OCI-LY3 (cell line): Measurements from ENCODE around the gene AFAP1L1.

Experiments
- H2AFZ ChIP-seq: fragments of 200-600, 300-600 bp; shearing (Covaris generic); 2 replicates; pipeline ENCODE4 v1.6.0; 2014; ENCODE audit warnings: antibody characterized with exemption, low read depth, low read length
- H3K27ac ChIP-seq: fragments of 200-600, 300-600 bp; sonication (generic); 2 replicates; pipeline ENCODE4 v1.5.1; 2014; ENCODE audit warnings: mild to moderate bottlenecking, low read length, moderate library complexity, mixed read lengths
- H3K27me3 ChIP-seq: fragments of 200-600, 300-600 bp; sonication (generic); 2 replicates; pipeline ENCODE4 v1.6.1; 2014; ENCODE audit warnings: low read depth, low read length, mixed read lengths
- H3K36me3 ChIP-seq: fragments of 200-600, 300-600 bp; sonication (generic); replicated peaks from 2 replicates; pipeline ENCODE3; 2014; ENCODE audit warnings: low read depth, low read length, mixed read lengths
- H3K4me1 ChIP-seq: fragments of 300-600, 200-600 bp; sonication (generic); 2 replicates; pipeline ENCODE4 v1.6.1; 2014; ENCODE audit warnings: low read length, mixed read lengths
- H3K4me2 ChIP-seq: fragments of 200-600, 300-600 bp; sonication (generic); 2 replicates; pipeline ENCODE4 v1.6.1; 2014; ENCODE audit warnings: low read length, mixed read lengths
- H3K4me3 ChIP-seq: fragments of 300-600, 200-600 bp; sonication (generic); 2 replicates; pipeline ENCODE4 v1.5.1; 2014; ENCODE audit warnings: antibody characterized with exemption, mild to moderate bottlenecking, low read length, moderate library complexity
- H3K79me2 ChIP-seq: fragments of 300-600, 200-600 bp; shearing (Covaris generic); 2 replicates; pipeline ENCODE4 v1.6.1; 2014; ENCODE audit warnings: mild to moderate bottlenecking, low read length, mixed read lengths
- H3K9ac ChIP-seq: fragments of 300-600, 200-600 bp; shearing (Covaris generic); 2 replicates; pipeline ENCODE4 v1.6.0; 2014; ENCODE audit warnings: mild to moderate bottlenecking, low read length, moderate library complexity
- H3K9me3 ChIP-seq: fragments of 200-600, 300-600 bp; shearing (Covaris generic); 2 replicates; pipeline ENCODE4 v1.6.1; 2014; ENCODE audit warnings: low read length, mixed read lengths; ENCODE audit not compliant: insufficient read depth
- H4K20me1 ChIP-seq: fragments of 200-600, 300-600 bp; sonication (generic); 2 replicates; pipeline ENCODE4 v1.6.1; 2016; ENCODE audit warnings: low read length, mixed read lengths; ENCODE audit not compliant: insufficient read depth
- CTCF ChIP-seq: fragments of 200-600, 300-600 bp; sonication (generic); IDR thresholded peaks from 2 replicates; pipeline ENCODE4 v1.5.1; 2014; ENCODE audit warnings: antibody characterized with exemption, low read length, low read depth
- EZH2phosphoT487 ChIP-seq: fragments of 200-600 bp; shearing (Covaris generic); IDR thresholded peaks from 2 replicates; pipeline ENCODE4 v1.6.1; 2018; ENCODE audit warnings: antibody characterized with exemption, mixed run types, low read depth

The AFAP1L1 gene

GRCh38 chr5:149363358-149363757 lies 91.7 kb downstream of the AFAP1L1 start:
- H4K20me1 ChIP-seq: no peaks in the 10 kb centered on the region
- H3K79me2 ChIP-seq: peaks cover 9% of the 10 kb centered on the region
- no peak overlapping the region for H3K4me2 ChIP-seq
- TF ChIP-seq EZH2phosphoT487 (no peak), CTCF (no peak)
- peaks cover 10% of the 10 kb centered on the region; the same call in 1 of the 2 replicates for H3K4me1 ChIP-seq
- no peaks in the 10 kb centered on the region for H3K9me3 ChIP-seq
- H3K4me3 ChIP-seq: no peak overlapping the region
- no peak overlapping the region for H3K9ac ChIP-seq
- no peaks in the 10 kb centered on the region for H3K27me3 ChIP-seq
- H2AFZ ChIP-seq: no peak overlapping the region
- no peak overlapping the region for H3K27ac ChIP-seq
- no peaks in the 10 kb centered on the region for H3K36me3 ChIP-seq

- Histone ChIP-seq H2AFZ (no peak overlapping the region), H3K27ac (no peak overlapping the region), H3K4me3 (no peak overlapping the region), H3K36me3 (no peaks in the 10 kb centered on the region), H3K4me2 (no peak overlapping the region), H3K27me3 (no peaks in the 10 kb centered on the region), H3K9ac (no peak overlapping the region), H3K4me1 (peaks cover 6% of the 10 kb centered on the region; the same call in 1 of the 2 replicates), H4K20me1 (no peaks in the 10 kb centered on the region), H3K79me2 (peaks cover 4% of the 10 kb centered on the region; the same call in 1 of the 2 replicates), H3K9me3 (no peaks in the 10 kb centered on the region)
- TF ChIP-seq EZH2phosphoT487 (no peak), CTCF (no peak)
These were observed 92.3 kb downstream of the AFAP1L1 start for GRCh38 chr5:149363936-149364335.

- Histone ChIP-seq H3K4me2 (no peak overlapping the region), H3K79me2 (no peaks in the 10 kb centered on the region), H4K20me1 (no peaks in the 10 kb centered on the region), H3K4me1 (peaks cover 4% of the 10 kb centered on the region; the same call in 1 of the 2 replicates), H3K27ac (no peak overlapping the region), H3K9ac (no peak overlapping the region), H3K36me3 (no peaks in the 10 kb centered on the region), H3K4me3 (no peak overlapping the region), H3K9me3 (no peaks in the 10 kb centered on the region), H2AFZ (no peak overlapping the region), H3K27me3 (no peaks in the 10 kb centered on the region)
- no peak for TF ChIP-seq EZH2phosphoT487
- TF ChIP-seq CTCF: no peak
These were observed 93.1 kb downstream of the AFAP1L1 start for GRCh38 chr5:149364719-149365118.

GRCh38 chr5:149365418-149365817 lies 93.8 kb downstream of the AFAP1L1 start:
- Histone ChIP-seq H3K36me3 (no peaks in the 10 kb centered on the region), H3K27me3 (no peaks in the 10 kb centered on the region), H3K4me3 (no peak overlapping the region), H3K27ac (no peak overlapping the region), H4K20me1 (no peaks in the 10 kb centered on the region), H3K4me1 (peaks cover 4% of the 10 kb centered on the region; the same call in 1 of the 2 replicates), H3K9me3 (no peaks in the 10 kb centered on the region), H3K79me2 (no peaks in the 10 kb centered on the region), H2AFZ (no peak overlapping the region), H3K9ac (no peak overlapping the region), H3K4me2 (no peak overlapping the region)
- TF ChIP-seq EZH2phosphoT487 (no peak), CTCF (no peak)
